ENCODE measurements around the gene DMRTA2.

The DMRTA2 gene

GRCh38 chr1:50422946-50423669 lies at the start of gene DMRTA2:
Gene DMRTA2 (minus strand): TSS chr1:50423443. CDS start chr1:50421536, 1,907 bp downstream.
- DNase-seq (ENCODE audit: low read depth): no peak

GRCh38 chr1:50471967-50472366 lies 48.7 kb upstream of the DMRTA2 start:
- no peak for DNase-seq (ENCODE audit: low read depth)

- no peak for DNase-seq (ENCODE audit: low read depth)
These were observed 39.7 kb upstream of the DMRTA2 start for GRCh38 chr1:50462964-50463363.

GRCh38 chr1:50458507-50458906 lies 35.3 kb upstream of the DMRTA2 start:
- no peak for DNase-seq (ENCODE audit: low read depth)

GRCh38 chr1:50454911-50455310 lies 31.7 kb upstream of the DMRTA2 start:
- DNase-seq (ENCODE audit: low read depth): no peak

GRCh38 chr1:50453266-50453665 lies 30.0 kb upstream of the DMRTA2 start:
- DNase-seq (ENCODE audit: low read depth): no peak

GRCh38 chr1:50452700-50453099 lies 29.5 kb upstream of the DMRTA2 start:
- no peak for DNase-seq (ENCODE audit: low read depth)

GRCh38 chr1:50450861-50451653 lies 27.8 kb upstream of the DMRTA2 start:
- DNase-seq (ENCODE audit: low read depth): no peak

GRCh38 chr1:50447961-50448360 lies 24.7 kb upstream of the DMRTA2 start:
- no peak for DNase-seq (ENCODE audit: low read depth)

- no peak for DNase-seq (ENCODE audit: low read depth)
These were observed 17.9 kb upstream of the DMRTA2 start for GRCh38 chr1:50441183-50441582.

GRCh38 chr1:50438945-50439344 lies 15.7 kb upstream of the DMRTA2 start:
- no peak for DNase-seq (ENCODE audit: low read depth)

GRCh38 chr1:50436489-50436888 lies 13.2 kb upstream of the DMRTA2 start:
- DNase-seq (ENCODE audit: low read depth): no peak

- no peak for DNase-seq (ENCODE audit: low read depth)
These were observed 6.8 kb upstream of the DMRTA2 start for GRCh38 chr1:50430010-50430405.

- no peak for DNase-seq (ENCODE audit: low read depth)
These were observed 4.9 kb upstream of the DMRTA2 start for GRCh38 chr1:50427818-50428779.

GRCh38 chr1:50427086-50427817 lies 4.0 kb upstream of the DMRTA2 start:
- DNase-seq (ENCODE audit: low read depth): no peak

- no peak for DNase-seq (ENCODE audit: low read depth)
These were observed 3.5 kb upstream of the DMRTA2 start for GRCh38 chr1:50426702-50427085.

- no peak for DNase-seq (ENCODE audit: low read depth)
These were observed 3.0 kb upstream of the DMRTA2 start for GRCh38 chr1:50426108-50426700.

- DNase-seq (ENCODE audit: low read depth): no peak
These were observed 2.3 kb upstream of the DMRTA2 start for GRCh38 chr1:50425376-50426107.

- no peak for DNase-seq (ENCODE audit: low read depth)
These were observed 1.7 kb upstream of the DMRTA2 start for GRCh38 chr1:50424884-50425375.
